RWPE2 (cell line): ENCODE results near the gene UBASH3A.

Experiments
- ATAC-seq: fragments of 200-7000 bp; cut with Tn5 transposase; 3 replicates; pipeline ENCODE4 v1.9.1; 2021; ENCODE audit warnings: low read depth
- DNase-seq: peaks from one replicate; pipeline ENCODE4 v3.0.0-alpha.2; 2020; ENCODE audit warnings: low spot score
- H3K27ac ChIP-seq: fragments of 450-650 bp; 2 replicates; pipeline ENCODE4 v1.5.1; 2017; ENCODE audit warnings: mild to moderate bottlenecking; ENCODE audit not compliant: poor library complexity, severe bottlenecking
- H3K27me3 ChIP-seq: fragments of 250-450 bp; sonication (Bioruptor Pico); 2 replicates; pipeline ENCODE4 v1.5.1; 2021; ENCODE audit warnings: mild to moderate bottlenecking, moderate library complexity; ENCODE audit not compliant: insufficient read depth, poor library complexity, severe bottlenecking
- H3K36me3 ChIP-seq: fragments of 250-450 bp; sonication (Bioruptor Pico); 2 replicates; pipeline ENCODE4 v1.5.1; 2020; ENCODE audit warnings: low read depth, mild to moderate bottlenecking, moderate library complexity
- H3K4me1 ChIP-seq: fragments of 250-450 bp; sonication (Bioruptor Pico); 2 replicates; pipeline ENCODE4 v1.5.1; 2021; ENCODE audit warnings: mild to moderate bottlenecking, moderate library complexity; ENCODE audit not compliant: insufficient read depth, poor library complexity, severe bottlenecking
- H3K4me3 ChIP-seq: fragments of 250-450 bp; sonication (Bioruptor Pico); 2 replicates; pipeline ENCODE4 v1.5.1; 2021; ENCODE audit warnings: mild to moderate bottlenecking, moderate library complexity; ENCODE audit not compliant: severe bottlenecking
- H3K9me3 ChIP-seq: fragments of 250-450 bp; sonication (Bioruptor Pico); 2 replicates; pipeline ENCODE4 v1.5.1; 2021; ENCODE audit warnings: mild to moderate bottlenecking, moderate library complexity; ENCODE audit not compliant: severe bottlenecking
- TF ChIP-seq, protein P1 (sequence below): fragments of 450-650 bp; IDR thresholded peaks from one replicate; pipeline ENCODE4 v1.5.1; 2017; ENCODE audit warnings: mild to moderate bottlenecking, moderate library complexity; ENCODE audit not compliant: poor library complexity, severe bottlenecking

UBASH3A gene

DNA sequence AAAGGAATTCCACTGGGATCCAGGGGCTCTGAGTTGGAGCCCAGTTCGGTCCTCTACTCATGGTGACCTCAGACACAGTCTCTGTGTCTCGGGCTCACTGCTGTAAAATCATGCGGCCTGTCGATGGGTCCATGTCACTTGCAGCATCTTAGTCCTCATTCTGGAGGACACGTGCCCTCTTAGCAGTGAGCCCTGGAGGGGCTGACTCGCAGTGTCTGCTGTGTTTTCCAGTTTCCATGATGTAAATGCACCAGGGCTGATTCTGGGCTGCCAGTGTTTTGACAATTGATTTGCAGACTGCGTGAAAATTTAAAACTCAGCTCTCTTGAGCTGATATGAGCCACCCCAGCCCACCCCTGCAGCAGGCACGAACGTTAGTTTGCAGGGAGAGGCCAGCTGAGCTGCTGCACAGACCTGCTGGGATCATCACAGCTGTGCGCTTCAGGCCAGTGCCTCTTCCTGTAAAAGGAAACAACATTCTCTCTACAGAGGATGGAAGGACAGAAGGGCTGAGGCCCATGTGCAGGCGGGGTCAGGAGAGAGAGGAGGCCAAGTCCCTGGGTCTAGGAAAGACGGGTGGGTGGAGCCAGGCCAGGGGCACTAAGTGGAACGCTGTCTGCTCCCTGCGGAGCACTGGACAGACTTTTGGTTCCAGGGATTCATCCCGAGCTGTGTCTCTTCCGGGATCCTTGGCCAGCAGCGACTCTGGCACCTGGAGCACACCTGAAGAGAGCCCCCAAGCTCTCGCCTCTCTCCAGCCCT, 49.7 kb downstream of the UBASH3A start:
- Histone ChIP-seq H3K4me1 (no peaks in the 10 kb centered on the region), H3K36me3 (no peaks in the 10 kb centered on the region), H3K27ac (no peak overlapping the region), H3K4me3 (no peak overlapping the region), H3K27me3 (no peaks in the 10 kb centered on the region), H3K9me3 (no peaks in the 10 kb centered on the region)
- no peak for ATAC-seq
- DNase-seq = no peak
- TF ChIP-seq, protein P1, sequence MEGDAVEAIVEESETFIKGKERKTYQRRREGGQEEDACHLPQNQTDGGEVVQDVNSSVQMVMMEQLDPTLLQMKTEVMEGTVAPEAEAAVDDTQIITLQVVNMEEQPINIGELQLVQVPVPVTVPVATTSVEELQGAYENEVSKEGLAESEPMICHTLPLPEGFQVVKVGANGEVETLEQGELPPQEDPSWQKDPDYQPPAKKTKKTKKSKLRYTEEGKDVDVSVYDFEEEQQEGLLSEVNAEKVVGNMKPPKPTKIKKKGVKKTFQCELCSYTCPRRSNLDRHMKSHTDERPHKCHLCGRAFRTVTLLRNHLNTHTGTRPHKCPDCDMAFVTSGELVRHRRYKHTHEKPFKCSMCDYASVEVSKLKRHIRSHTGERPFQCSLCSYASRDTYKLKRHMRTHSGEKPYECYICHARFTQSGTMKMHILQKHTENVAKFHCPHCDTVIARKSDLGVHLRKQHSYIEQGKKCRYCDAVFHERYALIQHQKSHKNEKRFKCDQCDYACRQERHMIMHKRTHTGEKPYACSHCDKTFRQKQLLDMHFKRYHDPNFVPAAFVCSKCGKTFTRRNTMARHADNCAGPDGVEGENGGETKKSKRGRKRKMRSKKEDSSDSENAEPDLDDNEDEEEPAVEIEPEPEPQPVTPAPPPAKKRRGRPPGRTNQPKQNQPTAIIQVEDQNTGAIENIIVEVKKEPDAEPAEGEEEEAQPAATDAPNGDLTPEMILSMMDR = no peak

- DNase-seq (no peak), ATAC-seq (no peak)
- H3K4me3 ChIP-seq = no peak overlapping the region
- H3K9me3 ChIP-seq = no peaks in the 10 kb centered on the region
- H3K27ac ChIP-seq = no peak overlapping the region
- no peaks in the 10 kb centered on the region for H3K27me3 ChIP-seq
- no peaks in the 10 kb centered on the region for H3K4me1 ChIP-seq
- H3K36me3 ChIP-seq = no peaks in the 10 kb centered on the region
- TF ChIP-seq, protein P1 = no peak
These were observed 50.4 kb downstream of the UBASH3A start for GRCh38 chr21:42453986-42454570.

DNA sequence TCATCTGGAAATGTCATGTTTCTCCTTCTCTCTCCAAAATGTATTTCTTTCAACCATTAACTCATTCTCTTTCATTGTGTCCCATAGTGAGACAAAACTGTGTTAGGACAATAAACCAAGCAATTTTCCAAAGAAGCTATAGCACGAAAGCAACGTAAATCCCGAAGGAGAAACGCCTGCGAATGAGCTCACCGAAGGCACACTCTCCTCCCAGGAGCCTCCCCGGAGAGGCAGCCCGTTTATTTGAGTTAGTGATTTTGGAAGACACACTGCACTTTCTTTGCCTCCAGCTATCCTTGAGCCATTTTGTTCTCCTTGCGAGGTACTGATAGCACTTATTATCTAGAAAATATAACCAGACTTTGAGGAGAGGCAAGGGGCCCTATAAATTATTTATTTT, 51.1 kb downstream of the UBASH3A start:
- Histone ChIP-seq H3K4me1 (no peaks in the 10 kb centered on the region), H3K27me3 (no peaks in the 10 kb centered on the region), H3K4me3 (no peak overlapping the region), H3K9me3 (no peaks in the 10 kb centered on the region), H3K27ac (no peak overlapping the region), H3K36me3 (no peaks in the 10 kb centered on the region)
- ATAC-seq (no peak), DNase-seq (no peak)
- TF ChIP-seq, protein P1 = no peak

GRCh38 chr21:42455196-42455595, 51.5 kb downstream of the UBASH3A start:
- no peaks in the 10 kb centered on the region for H3K36me3 ChIP-seq
- TF ChIP-seq, protein P1 = no peak
- no peaks in the 10 kb centered on the region for H3K27me3 ChIP-seq
- no peak for ATAC-seq
- H3K27ac ChIP-seq = no peak overlapping the region
- H3K9me3 ChIP-seq = no peaks in the 10 kb centered on the region
- no peaks in the 10 kb centered on the region for H3K4me1 ChIP-seq
- no peak overlapping the region for H3K4me3 ChIP-seq
- DNase-seq = no peak

GRCh38 chr21:42455754-42456440, 52.2 kb downstream of the UBASH3A start:
- DNase-seq = no peak
- Histone ChIP-seq H3K27me3 (no peaks in the 10 kb centered on the region), H3K36me3 (no peaks in the 10 kb centered on the region), H3K27ac (no peak overlapping the region), H3K9me3 (no peaks in the 10 kb centered on the region), H3K4me3 (no peak overlapping the region), H3K4me1 (no peaks in the 10 kb centered on the region)
- TF ChIP-seq, protein P1 = no peak
- no peak for ATAC-seq
